ENCODE data around the gene RSPH10B2.
"Not testable (repeated sequence)": the region's sequence is repeated elsewhere in the genome, so short reads cannot be mapped to it uniquely, and the experiment has no call there.

GRCh38 chr7:6789353-6789752 is 35.5 kb downstream of the RSPH10B2 start:
- TF ChIP-seq TAF1 (IDR thresholded peaks at IDR 0.05; ENCODE audit: low read depth); CTCF (IDR thresholded peaks at IDR 0.05; ENCODE audit: poor library complexity, severe bottlenecking); EP300 (conservative IDR thresholded peaks at IDR 0.05; ENCODE audit: poor library complexity, severe bottlenecking); POLR2AphosphoS5 (IDR thresholded peaks at IDR 0.05); RAD21 (conservative IDR thresholded peaks at IDR 0.05); EZH2 (IDR thresholded peaks at IDR 0.05; ENCODE audit: borderline replicate concordance, insufficient read depth, low read length, poor library complexity, severe bottlenecking); MXI1 (conservative IDR thresholded peaks at IDR 0.05; ENCODE audit: poor library complexity, severe bottlenecking); REST (IDR thresholded peaks at IDR 0.05; ENCODE audit: borderline replicate concordance): not testable (repeated sequence)

Measured in neural cell (in vitro differentiated cells).